ENCODE measurements around the gene QRSL1.

QRSL1 gene

GRCh38 chr6:106608080-106608668 lies 21.2 kb upstream of the QRSL1 start:
- peak; percentile 66 for TF ChIP-seq CTCF (IDR thresholded peaks at IDR 0.05; ENCODE audit: insufficient read depth, low read depth, low read length, missing control alignments)
- peak; percentile 81 for DNase-seq (ENCODE audit: low read depth)
- H3K4me3 ChIP-seq (ENCODE audit: low read depth, low read length), result no peak overlapping the region

- DNase-seq (ENCODE audit: low read depth), result peak; percentile 52
- peak; percentile 31 for TF ChIP-seq CTCF (IDR thresholded peaks at IDR 0.05; ENCODE audit: insufficient read depth, low read depth, low read length, missing control alignments)
- no peak overlapping the region for H3K4me3 ChIP-seq (ENCODE audit: low read depth, low read length)
Measured at GRCh38 chr6:106609699-106610098, 19.7 kb upstream of the QRSL1 start.

GRCh38 chr6:106611030-106611429 lies 18.3 kb upstream of the QRSL1 start:
- no peak for DNase-seq (ENCODE audit: low read depth)
- no peak for TF ChIP-seq CTCF (IDR thresholded peaks at IDR 0.05; ENCODE audit: insufficient read depth, low read depth, low read length, missing control alignments)
- H3K4me3 ChIP-seq (ENCODE audit: low read depth, low read length), result no peak overlapping the region

DNA sequence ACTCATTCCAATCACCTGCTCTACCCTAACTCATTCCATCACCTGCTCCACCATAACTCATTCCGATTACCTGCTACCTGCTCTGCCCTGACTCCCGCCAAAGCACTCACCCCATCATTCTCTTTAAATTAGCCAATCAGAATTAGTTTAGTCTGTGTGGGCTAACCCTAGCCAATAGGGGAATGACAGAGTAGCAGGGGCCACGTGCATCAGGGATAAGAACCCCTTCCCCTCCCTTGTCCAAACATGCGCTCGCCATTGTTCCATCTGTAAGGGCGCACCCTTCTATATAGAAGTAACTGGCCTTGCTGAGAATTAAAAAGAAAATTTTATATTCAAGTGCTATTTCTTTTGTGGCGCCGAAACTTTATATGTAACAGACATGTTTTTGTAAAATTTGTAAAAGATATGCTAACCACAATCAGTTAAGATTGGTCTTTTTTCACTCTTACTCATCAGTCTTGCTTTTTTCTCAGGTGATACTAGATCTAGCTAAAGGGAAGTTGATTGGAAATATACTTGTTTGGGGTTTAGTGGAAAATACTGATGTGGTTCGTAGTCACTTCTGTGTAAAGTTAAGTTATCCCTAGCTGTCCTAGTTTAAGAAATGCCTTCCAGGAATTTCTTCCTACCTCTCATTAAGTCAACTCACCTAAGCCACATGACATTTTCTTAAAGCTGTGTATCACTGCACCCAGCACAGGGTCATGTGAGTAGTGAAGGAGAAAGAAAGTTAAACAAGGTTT lies 16.5 kb upstream of the QRSL1 start:
- no peak for TF ChIP-seq CTCF (IDR thresholded peaks at IDR 0.05; ENCODE audit: insufficient read depth, low read depth, low read length, missing control alignments)
- no peak overlapping the region for H3K4me3 ChIP-seq (ENCODE audit: low read depth, low read length)
- no peak for DNase-seq (ENCODE audit: low read depth)

GRCh38 chr6:106613590-106613989 lies 15.8 kb upstream of the QRSL1 start:
- H3K4me3 ChIP-seq (ENCODE audit: low read depth, low read length), result no peak overlapping the region
- no peak for DNase-seq (ENCODE audit: low read depth)
- TF ChIP-seq CTCF (IDR thresholded peaks at IDR 0.05; ENCODE audit: insufficient read depth, low read depth, low read length, missing control alignments), result no peak

- H3K4me3 ChIP-seq (ENCODE audit: low read depth, low read length), result no peak overlapping the region
- no peak for TF ChIP-seq CTCF (IDR thresholded peaks at IDR 0.05; ENCODE audit: insufficient read depth, low read depth, low read length, missing control alignments)
- no peak for DNase-seq (ENCODE audit: low read depth)
Measured at GRCh38 chr6:106614166-106614565, 15.2 kb upstream of the QRSL1 start.
